Suprapubic skin (tissue), 4 donors: ENCODE results near the gene PLAU.

Source experiments
- CTCF ChIP-seq, 2 donors: fragments of 200-600 bp in 1 of 2; fragments of 450-650 bp in 1 of 2; sonication (generic) in 1 of 2; IDR thresholded peaks; one replicate each; pipeline ENCODE4 v1.5.1; 2016 to 2019; ENCODE audit warnings: antibody characterized with exemption in 2 of 2, mild to moderate bottlenecking in 1 of 2, moderate library complexity in 1 of 2
- POLR2A ChIP-seq, 2 donors: fragments of 450-650 bp; IDR thresholded peaks; one replicate each; pipeline ENCODE4 v1.6.1; 2017; ENCODE audit warnings: antibody characterized with exemption in 2 of 2, mild to moderate bottlenecking in 2 of 2, moderate library complexity in 2 of 2
- POLR2AphosphoS5 ChIP-seq, 3 donors: sonication (generic); formaldehyde crosslinking; IDR thresholded peaks; one replicate each; pipeline ENCODE4 v1.6.1; 2017; ENCODE audit warnings: antibody characterized with exemption in 3 of 3

DNA sequence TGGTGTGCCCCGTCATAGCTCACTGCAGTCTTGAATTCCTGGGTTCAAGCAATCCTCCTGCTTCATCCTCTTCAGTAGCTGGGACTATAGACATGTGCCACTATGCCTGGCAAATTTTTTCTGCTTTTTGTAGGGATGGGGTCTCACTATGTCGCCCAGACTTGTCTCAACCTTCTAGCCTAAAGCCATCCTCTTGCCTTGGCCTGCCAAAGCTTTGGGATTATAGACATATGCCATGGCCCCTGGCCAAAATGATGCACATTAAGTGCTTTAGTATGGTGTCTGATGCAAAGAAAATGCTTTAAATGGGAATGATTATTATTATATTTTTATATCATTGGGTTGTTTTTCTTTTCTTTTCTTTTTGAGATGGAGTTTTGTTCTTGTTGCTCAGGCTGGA lies 53.8 kb downstream of the PLAU start:
- TF ChIP-seq CTCF (IDR thresholded peaks at IDR 0.05): no peak
- no peak for TF ChIP-seq POLR2A (IDR thresholded peaks at IDR 0.05)
- no peak for TF ChIP-seq POLR2AphosphoS5 (IDR thresholded peaks at IDR 0.05)
